ENCODE measurements around the gene GAST.
"Not testable (repeated sequence)": the region's sequence is repeated elsewhere in the genome, so short reads cannot be mapped to it uniquely, and the experiment has no call there.

The GAST gene

DNA sequence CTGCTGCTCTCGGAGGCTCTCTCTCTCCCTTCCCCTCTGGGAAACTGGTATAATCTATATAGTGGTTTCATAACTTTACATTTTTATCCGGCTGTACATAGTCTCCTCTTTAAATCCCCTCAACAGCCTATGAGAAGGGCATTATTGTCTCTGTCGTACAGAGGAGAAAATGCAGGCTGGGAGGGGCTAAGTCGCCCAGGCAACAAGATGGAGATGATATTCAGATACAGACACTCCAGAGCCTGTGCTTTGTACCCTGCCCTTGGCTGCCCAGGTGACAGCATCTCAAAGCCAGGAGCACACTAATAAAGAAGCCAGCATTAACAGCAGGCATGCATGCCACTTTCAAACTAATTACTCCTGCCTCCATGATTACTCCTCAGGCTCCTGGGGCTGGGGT is 28.1 kb upstream of the GAST start:
- peak in 1 of 2 experiments; percentile 30 for DNase-seq

DNA sequence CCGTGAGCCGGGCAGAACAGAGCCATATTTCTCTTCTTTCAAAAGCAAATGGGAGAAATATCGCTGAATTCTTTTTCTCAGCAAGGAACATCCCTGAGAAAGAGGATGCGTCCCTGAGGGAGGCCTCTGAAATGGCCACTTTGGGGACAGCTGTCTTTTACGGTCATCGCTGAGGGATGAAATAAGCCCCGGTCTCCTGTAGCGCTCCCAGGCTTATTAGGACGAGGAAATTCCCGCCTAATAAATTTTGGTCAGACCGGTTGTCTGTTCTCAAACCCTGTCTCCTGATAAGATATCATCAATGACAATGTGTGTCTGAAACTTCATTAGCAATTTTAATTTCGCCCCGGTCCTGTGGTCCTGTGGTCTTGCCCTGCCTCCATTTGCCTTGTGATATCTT is 26.4 kb upstream of the GAST start:
- not testable (repeated sequence) for DNase-seq

- DNase-seq = no peak
Observed at GRCh38 chr17:41686281-41686680, 25.9 kb upstream of the GAST start.

- peak; percentile 46 to 82 for DNase-seq
Observed at GRCh38 chr17:41687828-41688640, 24.1 kb upstream of the GAST start.

- DNase-seq = peak; percentile 100
Observed at GRCh38 chr17:41688641-41689496, 23.3 kb upstream of the GAST start, which contains the start of gene EIF1. TSS of gene EIF1 (plus strand) at chr17:41688885. CDS start at chr17:41689039, 154 bp downstream.

DNA sequence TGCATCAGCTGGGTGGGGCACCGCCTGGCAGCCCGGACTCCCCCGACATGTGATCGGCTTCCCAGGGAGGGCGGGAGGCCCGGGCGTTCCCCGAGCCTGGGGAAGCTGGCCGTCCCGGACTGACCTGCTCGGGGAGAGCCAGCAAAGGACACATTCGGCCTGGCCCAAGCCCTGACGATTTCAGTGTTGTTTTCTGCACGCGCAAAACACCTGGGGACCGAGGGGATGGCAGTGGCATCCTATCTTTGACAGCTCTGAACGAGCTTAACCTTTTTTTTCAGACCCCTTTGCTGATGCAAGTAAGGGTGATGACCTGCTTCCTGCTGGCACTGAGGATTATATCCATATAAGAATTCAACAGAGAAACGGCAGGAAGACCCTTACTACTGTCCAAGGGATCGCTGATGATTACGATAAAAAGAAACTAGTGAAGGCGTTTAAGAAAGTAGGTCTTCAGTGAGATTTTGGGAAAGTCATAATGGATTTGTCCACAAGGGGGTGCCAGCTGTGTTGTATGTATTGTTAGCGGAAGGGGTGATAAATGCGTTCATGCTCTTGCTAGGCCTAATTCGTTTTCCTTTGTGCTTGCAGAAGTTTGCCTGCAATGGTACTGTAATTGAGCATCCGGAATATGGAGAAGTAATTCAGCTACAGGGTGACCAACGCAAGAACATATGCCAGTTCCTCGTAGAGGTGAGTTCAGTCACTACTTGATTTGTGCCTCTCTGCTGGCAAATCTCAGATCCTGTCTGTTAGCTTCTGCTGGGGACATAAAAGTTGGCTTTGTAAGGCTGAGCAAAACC is 22.4 kb upstream of the GAST start:
- peak; percentile 21 to 69 for DNase-seq

DNA sequence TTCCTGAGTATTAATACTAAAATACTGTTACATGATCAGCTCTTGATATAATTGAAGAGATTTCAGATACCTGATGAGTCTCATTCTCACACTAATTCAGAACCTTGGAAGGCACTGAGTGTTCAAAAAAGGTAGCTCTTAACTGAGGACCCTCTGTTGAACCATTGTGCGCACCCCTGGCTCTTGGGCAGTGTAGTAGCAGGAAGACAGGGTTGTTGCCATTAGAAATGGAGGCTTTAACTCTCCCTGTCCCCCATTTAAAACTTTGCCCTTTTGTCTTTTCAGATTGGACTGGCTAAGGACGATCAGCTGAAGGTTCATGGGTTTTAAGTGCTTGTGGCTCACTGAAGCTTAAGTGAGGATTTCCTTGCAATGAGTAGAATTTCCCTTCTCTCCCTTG is 21.6 kb upstream of the GAST start:
- no peak for DNase-seq

DNA sequence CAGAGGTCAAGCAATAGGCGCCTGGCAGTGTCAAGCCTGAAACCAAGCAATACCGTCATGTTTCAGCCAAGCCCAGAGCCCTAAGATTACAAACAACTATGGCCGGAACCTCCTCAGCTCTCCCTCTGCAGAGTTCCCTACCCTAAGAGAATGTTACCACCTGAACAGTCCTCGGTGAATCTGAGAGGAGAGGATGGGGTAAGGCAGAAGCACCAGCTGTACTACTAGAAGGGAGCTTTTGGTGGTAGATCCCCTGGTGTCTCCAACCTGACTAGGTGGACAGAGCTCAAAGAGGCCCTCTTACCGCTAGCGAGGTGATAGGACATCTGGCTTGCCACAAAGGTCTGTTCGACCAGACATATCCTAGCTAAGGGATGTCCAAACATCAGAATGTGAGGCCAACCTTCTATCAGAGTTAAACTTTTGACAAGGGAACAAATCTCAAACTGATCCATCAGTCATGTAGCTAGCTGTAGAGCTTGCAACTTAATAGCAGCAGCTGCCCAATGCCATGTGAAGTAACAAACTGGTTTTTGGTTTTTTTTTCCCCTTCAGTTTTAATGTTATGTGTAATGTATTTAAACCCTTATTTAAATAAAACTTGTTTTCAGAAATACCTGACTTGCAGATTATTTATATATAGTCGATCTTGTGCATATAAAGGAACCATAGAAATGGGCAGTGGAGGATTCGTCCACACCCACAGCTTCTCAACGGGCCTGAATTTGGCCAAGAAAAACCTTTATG is 20.9 kb upstream of the GAST start:
- DNase-seq = no peak

DNA sequence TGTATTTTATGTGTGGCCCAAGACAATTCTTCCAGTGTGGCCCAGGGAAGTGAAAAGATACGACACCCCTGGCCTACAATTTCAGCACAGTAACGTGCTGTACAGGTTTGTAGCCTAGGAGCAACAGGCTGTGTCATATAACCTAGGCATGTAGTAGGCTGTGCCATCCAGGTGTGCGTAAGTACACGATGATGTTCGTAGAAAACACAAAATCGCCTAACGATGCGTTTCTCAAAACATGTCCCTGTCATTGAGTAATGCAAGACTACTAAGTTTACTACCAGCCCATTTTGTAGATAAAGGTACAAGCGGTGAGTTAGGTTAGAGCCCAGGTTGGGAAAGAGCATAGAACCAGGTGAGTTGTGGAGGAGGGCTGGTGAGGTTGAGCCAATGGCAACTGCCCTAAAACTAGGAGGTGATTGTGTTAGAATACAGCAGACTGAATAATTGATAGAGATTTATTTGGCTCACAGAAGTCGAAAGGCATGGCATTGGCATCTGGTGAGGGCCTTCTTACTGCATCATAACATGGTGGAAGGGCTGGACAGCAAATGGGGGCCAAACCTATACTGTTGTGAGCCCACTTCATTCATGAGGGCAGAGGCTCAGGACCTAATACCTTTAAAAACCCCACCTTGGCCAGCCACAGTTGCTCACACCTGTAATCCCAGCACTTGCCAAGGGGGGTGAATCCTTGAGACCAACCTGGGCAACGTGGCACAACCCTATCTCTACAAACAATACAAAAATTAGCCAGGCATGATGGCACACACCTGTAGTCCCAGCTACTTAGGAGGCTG is 19.2 kb upstream of the GAST start:
- no peak for DNase-seq

- no peak for DNase-seq
Observed at GRCh38 chr17:41695134-41695661, 16.9 kb upstream of the GAST start.

GRCh38 chr17:41695954-41696757 is 16.0 kb upstream of the GAST start:
- peak; percentile 61 to 70 for DNase-seq

- DNase-seq = peak in 1 of 2 experiments; percentile 30
Observed at GRCh38 chr17:41697122-41697962, 14.8 kb upstream of the GAST start.

DNA sequence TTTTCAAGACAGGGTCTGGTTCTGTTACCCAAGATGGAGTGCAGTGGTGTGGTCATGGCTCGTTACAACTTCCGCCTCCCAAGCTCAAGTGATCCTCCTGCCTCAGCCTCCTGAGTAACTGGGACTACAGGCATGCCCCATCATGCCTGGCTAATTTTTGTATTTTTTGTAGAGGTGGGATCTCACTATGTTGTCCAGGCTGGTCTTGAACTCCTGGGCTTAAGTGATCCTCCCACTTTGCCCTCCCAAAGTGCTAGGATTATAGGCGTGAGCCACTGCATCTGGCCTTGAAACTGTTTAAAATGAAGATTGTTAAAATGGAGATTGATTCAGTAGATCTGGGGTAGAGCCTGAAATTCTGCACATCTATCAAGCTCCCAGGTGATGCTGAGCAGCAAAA is 11.3 kb upstream of the GAST start:
- DNase-seq = not testable (repeated sequence)

GRCh38 chr17:41702712-41703111 is 9.4 kb upstream of the GAST start:
- DNase-seq = no peak

GRCh38 chr17:41705271-41705991 is 6.7 kb upstream of the GAST start:
- no peak for DNase-seq

DNA sequence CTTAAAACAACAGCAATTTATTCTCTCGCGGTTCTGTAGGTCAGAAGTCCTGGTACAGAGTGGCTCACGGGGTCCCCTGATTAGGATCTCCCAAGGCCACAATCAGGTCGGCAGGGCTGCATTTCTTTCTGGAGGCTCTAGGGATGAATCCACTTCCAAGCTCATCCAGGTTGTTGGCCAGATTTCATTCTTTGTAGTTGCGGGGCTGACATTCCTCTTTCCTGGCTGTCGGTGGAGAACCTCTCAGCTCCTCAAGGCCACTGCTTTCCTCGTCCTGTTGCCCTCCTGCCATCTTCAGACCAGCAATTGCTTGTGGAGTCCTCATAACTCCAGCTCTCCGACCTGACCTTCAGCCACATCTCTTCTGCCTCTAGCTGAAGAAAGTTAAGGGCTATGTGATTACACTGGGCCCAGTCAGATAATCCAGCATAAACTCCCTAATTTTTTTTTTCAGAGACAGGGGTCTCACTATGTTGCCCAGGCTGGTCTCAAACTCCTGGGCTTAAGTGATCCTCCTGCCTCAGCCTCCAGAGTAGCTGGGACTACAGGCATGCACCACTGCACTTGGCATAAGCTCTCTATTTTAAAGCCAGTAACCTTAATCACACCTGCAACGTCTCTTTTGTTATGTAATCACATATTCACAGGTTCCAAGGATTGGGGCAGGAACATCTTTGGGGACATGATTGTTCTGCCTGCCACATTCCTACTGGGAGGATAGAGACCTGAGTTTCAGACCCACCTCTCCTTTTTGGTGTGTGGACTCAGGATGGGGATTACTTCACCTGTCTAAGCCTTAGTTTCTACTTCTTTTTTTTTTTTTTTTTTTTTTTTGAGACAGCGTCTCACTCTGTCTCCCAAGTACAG is 4.1 kb upstream of the GAST start:
- no peak for DNase-seq

GRCh38 chr17:41710472-41711090 is 1.6 kb upstream of the GAST start:
- DNase-seq = peak; percentile 54 to 64
